ENCODE data around the gene SHOC2. TPM values are rescaled to one million over a fixed set of nuclear protein-coding genes. Genes with fewer than 3 reads are reported as not detected.

Gene SHOC2
- total and polyA plus RNA-seq, 9 of the 15 experiments (the other 6 are each of a cell fraction or from before 2014, with no cell fraction given), result 9.2 to 17.5 (median 14.9) TPM

GRCh38 chr10:110885932-110886674 lies 33.3 kb upstream of the SHOC2 start (continued):
- TF ChIP-seq TBL1XR1 (IDR thresholded peaks at IDR 0.05; ENCODE audit: low read length in 2 of 2), result no peak
- peak; percentile 46 for TF ChIP-seq EP300 (IDR thresholded peaks at IDR 0.05; ENCODE audit: low read length)
- no peak for TF ChIP-seq POLR3G (IDR thresholded peaks at IDR 0.05; ENCODE audit: extremely low read depth, insufficient read length, insufficient replicate concordance)
- no peak for TF ChIP-seq UBTF (IDR thresholded peaks at IDR 0.05; ENCODE audit: borderline replicate concordance in 1 of 2, low read depth in 2 of 2, low read length in 2 of 2)
- TF ChIP-seq RCOR1 (IDR thresholded peaks at IDR 0.05; ENCODE audit: borderline replicate concordance in 1 of 2, low read depth in 2 of 2, low read length in 2 of 2), result peak in 1 of 2 experiments; percentile 75; a peak in 1 of 4 replicates
- peak; percentile 53 for TF ChIP-seq BRD9 (IDR thresholded peaks at IDR 0.05; ENCODE audit: low read depth, partially characterized antibody)
- peak; percentile 73 for TF ChIP-seq GATA2 (CRISPR knock-in tag; IDR thresholded peaks at IDR 0.05)
- TF ChIP-seq AFF4 (CRISPR knock-in tag; IDR thresholded peaks at IDR 0.05), result no peak
- peak; percentile 24; the same call in 1 of the 2 replicates for TF ChIP-seq CTBP1 (IDR thresholded peaks at IDR 0.05; ENCODE audit: borderline replicate concordance)
- TF ChIP-seq NFE2 (IDR thresholded peaks at IDR 0.05; ENCODE audit: low read depth), result no peak
- TF ChIP-seq CBFA2T3 (IDR thresholded peaks at IDR 0.05), result peak; percentile 41; the same call in 1 of the 2 replicates
- TF ChIP-seq MNT (conservative IDR thresholded peaks at IDR 0.05), result no peak
- 0 out of 2 replicates have a peak, but pooled peaks have one; percentile 60 for TF ChIP-seq SMAD4 (CRISPR knock-in tag; conservative IDR thresholded peaks at IDR 0.05)
- TF ChIP-seq POLR2H (tag; IDR thresholded peaks at IDR 0.05; ENCODE audit: low read depth), result no peak
- no peak for TF ChIP-seq CREM (IDR thresholded peaks at IDR 0.05; ENCODE audit: low read depth)
- TF ChIP-seq RBM14 (IDR thresholded peaks at IDR 0.05; ENCODE audit: borderline replicate concordance, insufficient read depth, low read depth, low read length), result no peak
- no peak for TF ChIP-seq HMG20A (CRISPR knock-in tag; conservative IDR thresholded peaks at IDR 0.05)
- TF ChIP-seq JUND (IDR thresholded peaks at IDR 0.05; ENCODE audit: borderline replicate concordance, low read depth, low read length), result 0 out of 2 replicates have a peak, but pooled peaks have one; percentile 22
- no peak; the same call in 2 of the 3 replicates for TF ChIP-seq JUND (tag; IDR thresholded peaks at IDR 0.05; ENCODE audit: borderline replicate concordance, low read depth, low read length)
- peak; percentile 45 for TF ChIP-seq MEIS2 (IDR thresholded peaks at IDR 0.05; ENCODE audit: partially characterized antibody)
- TF ChIP-seq CXXC5 (CRISPR knock-in tag; IDR thresholded peaks at IDR 0.05), result peak; percentile 49

Data from K562 (cell line).